ENCODE data around the gene MMP17. TPM values are rescaled to one million over a fixed set of nuclear protein-coding genes. Genes with fewer than 3 reads are reported as not detected.

MMP17 gene
- total and polyA plus RNA-seq, 10 of the 15 experiments (the other 5 are each of a cell fraction or from before 2014, with no cell fraction given), result 0.11 to 0.28 (median 0.23) TPM; not detected in 7

- FAIRE-seq (no peak), ATAC-seq (no peak), DNase-seq (ENCODE audit: low read depth, low spot score) (no peak)
- no peak for TF ChIP-seq E4F1 (IDR thresholded peaks at IDR 0.05; ENCODE audit: borderline replicate concordance, partially characterized antibody)
- TF ChIP-seq HDAC2 (IDR thresholded peaks at IDR 0.05), result no peak
- TF ChIP-seq POU2F2 (IDR thresholded peaks at IDR 0.05; ENCODE audit: borderline replicate concordance, low read depth, low read length), result no peak
- TF ChIP-seq TAF1 (IDR thresholded peaks at IDR 0.05; ENCODE audit: borderline replicate concordance, low read depth, low read length), result no peak
- no peak for TF ChIP-seq NKRF (conservative IDR thresholded peaks at IDR 0.05)
- TF ChIP-seq MXI1 (IDR thresholded peaks at IDR 0.05; ENCODE audit: low read depth, low read length), result no peak
- TF ChIP-seq BMI1 (IDR thresholded peaks at IDR 0.05; ENCODE audit: borderline replicate concordance), result no peak
- RAD21 ChIA-PET (ENCODE audit: unreplicated experiment), result no interaction called here
- in situ Hi-C loops (cut with MboI) (no loop called here), intact Hi-C loops (cut with micrococcal nuclease; ENCODE audit: unreplicated experiment) (no loop called here)
- H3K9ac ChIP-seq (ENCODE audit: control insufficient read depth, insufficient read depth, low read length), result no peak overlapping the region
- no TSS peak for BruUV-seq (replicated peaks)
- H3K4me3 ChIP-seq, result no peak overlapping the region
- no peaks in the 10 kb centered on the region for H3K27me3 ChIP-seq (replicated peaks in 1 of 2; ENCODE audit: control insufficient read depth in 2 of 2, insufficient read depth in 2 of 2, low read length in 1 of 2)
- H3K4me2 ChIP-seq (ENCODE audit: control insufficient read depth, insufficient read depth), result no peak overlapping the region
- H3K4me1 ChIP-seq (ENCODE audit: control insufficient read depth, insufficient read depth, low read length), result no peaks in the 10 kb centered on the region
- H3K27ac ChIP-seq (ENCODE audit: control insufficient read depth, insufficient read depth), result no peak overlapping the region
- CTCF ChIA-PET, result no interaction called here
- 67% methylated on average over 15 of the region's 15 CpGs for WGBS (ENCODE audit: insufficient coverage, insufficient replicate concordance, low lambda C conversion rate, missing lambda C conversion rate)
- no peaks in the 10 kb centered on the region for H4K20me1 ChIP-seq (ENCODE audit: control insufficient read depth, insufficient read depth)
- H3K79me2 ChIP-seq (ENCODE audit: control insufficient read depth, insufficient read depth, low read length), result no peaks in the 10 kb centered on the region
- no peak overlapping the region for H2AFZ ChIP-seq (ENCODE audit: control insufficient read depth, low read depth, low read length)
- SMC1A ChIA-PET (ENCODE audit: uncharacterized antibody, unreplicated experiment), result no interaction called here
- POLR2A ChIA-PET, result no interaction called here
- H3K9me3 ChIP-seq (replicated peaks; ENCODE audit: control insufficient read depth, insufficient read depth, low read length), result no peaks in the 10 kb centered on the region
- H3K36me3 ChIP-seq (ENCODE audit: control insufficient read depth in 2 of 2, insufficient read depth in 2 of 2, low read length in 1 of 2), result no peaks in the 10 kb centered on the region
Measured at GRCh38 chr12:131842169-131842568, 14.0 kb downstream of the MMP17 start.

Measured in GM12878 (cell line).